Activated T-helper 1 cell treated with Interleukin-2 at 50 U/mL for 16 hours (primary cell): Measurements from ENCODE around the gene SLC45A2.
"Not testable (repeated sequence)": the region's sequence is repeated elsewhere in the genome, so short reads cannot be mapped to it uniquely, and the experiment has no call there.

Experiments used
- DNase-seq: peaks from one replicate; pipeline ENCODE4 v3.0.0-alpha.2; 2020; ENCODE audit warnings: low read depth

SLC45A2 gene

GRCh38 chr5:33921002-33921401 is 63.5 kb downstream of the SLC45A2 start:
- no peak for DNase-seq

- DNase-seq: not testable (repeated sequence)
These were observed 69.6 kb downstream of the SLC45A2 start for GRCh38 chr5:33914844-33915243.

DNA sequence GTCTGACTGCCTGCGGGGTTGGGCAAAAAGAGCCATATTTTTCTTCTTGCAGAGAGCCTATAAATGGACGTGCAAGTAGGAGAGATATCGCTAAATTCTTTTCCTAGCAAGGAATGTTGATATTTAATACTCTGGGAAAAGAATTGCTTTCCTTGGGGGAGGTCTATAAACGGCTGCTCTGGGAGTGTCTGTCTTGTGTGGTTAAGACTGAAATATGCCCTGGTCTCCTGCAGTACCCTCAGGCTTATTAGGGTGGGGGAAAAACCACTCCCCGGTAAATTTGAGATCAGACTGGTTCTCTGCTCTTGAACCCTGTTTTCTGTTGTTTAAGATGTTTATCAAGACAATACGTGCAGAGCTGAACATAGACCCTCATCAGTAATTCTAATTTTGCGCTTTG is 78.2 kb downstream of the SLC45A2 start:
- not testable (repeated sequence) for DNase-seq

- DNase-seq: no peak
These were observed 79.1 kb downstream of the SLC45A2 start for GRCh38 chr5:33905381-33905780.

DNA sequence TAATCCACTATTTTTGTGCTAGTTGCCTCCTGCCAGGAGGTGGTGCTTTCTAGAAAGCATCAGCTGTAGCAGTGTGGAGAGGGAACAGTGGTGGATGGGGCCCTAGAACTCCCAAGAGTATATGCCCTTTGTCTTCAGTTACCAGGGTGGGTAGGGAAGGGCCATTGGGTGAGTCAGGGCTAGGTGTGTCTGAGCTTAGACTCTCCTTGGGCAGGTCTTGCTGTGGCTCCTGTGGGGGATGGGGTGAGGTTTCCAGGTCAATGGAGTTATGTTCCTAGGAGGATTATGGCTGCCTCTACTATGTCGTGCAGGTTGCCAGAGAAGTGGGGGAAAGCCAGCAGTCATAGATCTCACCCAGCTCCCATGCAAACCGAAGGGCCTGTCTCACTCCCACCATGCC is 81.4 kb downstream of the SLC45A2 start:
- no peak for DNase-seq

DNA sequence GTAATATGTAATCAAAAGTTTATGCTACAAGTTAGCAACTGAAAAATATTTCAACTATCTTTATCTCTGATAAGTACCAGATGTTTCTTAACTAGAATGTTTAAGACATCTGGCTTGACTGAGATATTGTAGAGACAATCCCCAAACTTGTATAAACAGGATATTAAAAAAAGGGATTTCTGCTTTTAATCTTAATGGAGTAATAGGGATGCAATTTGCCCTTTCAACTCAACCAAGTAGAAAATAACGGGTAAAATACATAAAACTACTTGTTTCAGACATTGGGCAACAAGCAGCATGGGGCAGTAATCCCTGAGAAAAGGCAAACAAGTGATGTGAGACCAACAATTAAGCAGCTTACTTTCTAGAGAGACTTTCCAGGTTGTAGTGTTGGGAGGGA is 83.3 kb downstream of the SLC45A2 start:
- DNase-seq: no peak
